Fibroblast of lung (primary cell): ENCODE results near the gene PCDHGB6. TPM values are rescaled to one million over a fixed set of nuclear protein-coding genes. Genes with fewer than 3 reads are reported as not detected.
"Not testable (repeated sequence)": the region's sequence is repeated elsewhere in the genome, so short reads cannot be mapped to it uniquely, and the experiment has no call there.

Experiments
- DNase-seq, 2 donors: peaks; one replicate each; pipeline versions ENCODE4 v3.0.0 to v3.0.0-alpha.2; 2010; ENCODE audit warnings: low read depth in 2 of 2
- H2AFZ ChIP-seq: 2 replicates; pipeline ENCODE4 v1.5.1; 2012; ENCODE audit warnings: low read length, control low read depth, inconsistent platforms
- H3K27ac ChIP-seq: 2 replicates; pipeline ENCODE4 v1.5.1; 2011; ENCODE audit warnings: low read length, control low read depth; ENCODE audit not compliant: insufficient read depth
- H3K27me3 ChIP-seq: 2 replicates; pipeline ENCODE4 v1.5.1; 2011; ENCODE audit warnings: mild to moderate bottlenecking, low read length; ENCODE audit not compliant: control insufficient read depth, insufficient read depth
- H3K36me3 ChIP-seq: 2 replicates; pipeline ENCODE4 v1.5.1; 2011; ENCODE audit warnings: low read length; ENCODE audit not compliant: control insufficient read depth, insufficient read depth
- H3K4me1 ChIP-seq: 2 replicates; pipeline ENCODE4 v1.5.1; 2011; ENCODE audit warnings: low read length; ENCODE audit not compliant: control insufficient read depth, insufficient read depth; ENCODE audit errors: extremely low read depth
- H3K4me2 ChIP-seq: 2 replicates; pipeline ENCODE4 v1.5.1; 2011; ENCODE audit warnings: low read length, control low read depth; ENCODE audit not compliant: insufficient read depth; ENCODE audit errors: extremely low read depth
- H3K4me3 ChIP-seq, 4 experiments: fragments of 200-600 bp in 1 of 4; sonication (generic) in 1 of 4; replicated peaks in 1 of 4; 2 replicates each; pipeline ENCODE4 v1.5.1; 2011 to 2016; ENCODE audit warnings: low read length in 4 of 4, low read depth in 3 of 4, mild to moderate bottlenecking in 3 of 4, control low read depth in 2 of 4, inconsistent platforms in 1 of 4, mixed read lengths in 1 of 4; ENCODE audit not compliant: insufficient read depth in 1 of 4; ENCODE audit errors: control extremely low read depth in 1 of 4
- H3K79me2 ChIP-seq: 2 replicates; pipeline ENCODE4 v1.5.1; 2012; ENCODE audit warnings: mild to moderate bottlenecking, low read length, inconsistent platforms; ENCODE audit not compliant: control insufficient read depth, insufficient read depth
- H3K9ac ChIP-seq: 2 replicates; pipeline ENCODE4 v1.5.1; 2011; ENCODE audit warnings: mild to moderate bottlenecking, low read length, control low read depth; ENCODE audit not compliant: insufficient read depth
- H3K9me3 ChIP-seq: 2 replicates; pipeline ENCODE4 v1.5.1; 2012; ENCODE audit warnings: low read depth, low read length; ENCODE audit not compliant: control insufficient read depth, insufficient read depth
- H4K20me1 ChIP-seq: 2 replicates; pipeline ENCODE4 v1.5.1; 2011; ENCODE audit warnings: low read length; ENCODE audit not compliant: control insufficient read depth, insufficient read depth; ENCODE audit errors: extremely low read depth
- EZH2 ChIP-seq: IDR thresholded peaks from 2 replicates; pipeline ENCODE4 v1.5.1; 2012; ENCODE audit warnings: low read length, control low read depth, mild to moderate bottlenecking; ENCODE audit errors: missing control alignments
- polyA plus RNA-seq, 2 donors: library from polyadenylated mRNA; depleted of rRNA in 1 of 2; stranded (reverse) in 1 of 2; unstranded in 1 of 2; fragments of >200 nt; gene quantifications; 2 replicates each; pipeline ENCODE4 v1.2.1, GENCODE V29; 2011 to 2012; ENCODE audit warnings: missing spikeins in 1 of 2
- total RNA-seq: library from RNA; depleted of rRNA; stranded (reverse); fragments of >200 nt; gene quantifications from 2 replicates; pipeline ENCODE4 v1.2.1, GENCODE V29; 2014
- TF ChIP-seq, protein P1 (sequence below), 2 donors: IDR thresholded peaks in 1 of 2; conservative IDR thresholded peaks in 1 of 2; 1 replicate in 1 of 2; 2 replicates in 1 of 2; pipeline ENCODE4 v1.5.1; 2011 to 2012; ENCODE audit warnings: low read length in 2 of 2, control low read depth in 1 of 2, inconsistent platforms in 1 of 2, low read depth in 1 of 2, mild to moderate bottlenecking in 1 of 2

Gene PCDHGB6
- total and polyA plus RNA-seq, 2 donors (not counting 1 experiment from before 2014, with no cell fraction given): 2.6 to 4.3 TPM

- TF ChIP-seq, protein P1, sequence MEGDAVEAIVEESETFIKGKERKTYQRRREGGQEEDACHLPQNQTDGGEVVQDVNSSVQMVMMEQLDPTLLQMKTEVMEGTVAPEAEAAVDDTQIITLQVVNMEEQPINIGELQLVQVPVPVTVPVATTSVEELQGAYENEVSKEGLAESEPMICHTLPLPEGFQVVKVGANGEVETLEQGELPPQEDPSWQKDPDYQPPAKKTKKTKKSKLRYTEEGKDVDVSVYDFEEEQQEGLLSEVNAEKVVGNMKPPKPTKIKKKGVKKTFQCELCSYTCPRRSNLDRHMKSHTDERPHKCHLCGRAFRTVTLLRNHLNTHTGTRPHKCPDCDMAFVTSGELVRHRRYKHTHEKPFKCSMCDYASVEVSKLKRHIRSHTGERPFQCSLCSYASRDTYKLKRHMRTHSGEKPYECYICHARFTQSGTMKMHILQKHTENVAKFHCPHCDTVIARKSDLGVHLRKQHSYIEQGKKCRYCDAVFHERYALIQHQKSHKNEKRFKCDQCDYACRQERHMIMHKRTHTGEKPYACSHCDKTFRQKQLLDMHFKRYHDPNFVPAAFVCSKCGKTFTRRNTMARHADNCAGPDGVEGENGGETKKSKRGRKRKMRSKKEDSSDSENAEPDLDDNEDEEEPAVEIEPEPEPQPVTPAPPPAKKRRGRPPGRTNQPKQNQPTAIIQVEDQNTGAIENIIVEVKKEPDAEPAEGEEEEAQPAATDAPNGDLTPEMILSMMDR (conservative IDR thresholded peaks at IDR 0.05 in 1 of 2, IDR thresholded peaks at IDR 0.05 in 1 of 2; ENCODE audit: low read depth in 1 of 2, low read length in 2 of 2): no peak
- TF ChIP-seq EZH2: no peak
- H3K9ac ChIP-seq: no peak overlapping the region
- no peaks in the 10 kb centered on the region for H4K20me1 ChIP-seq
- no peak overlapping the region for H3K27ac ChIP-seq
- no peaks in the 10 kb centered on the region for H3K79me2 ChIP-seq
- no peak for DNase-seq
- H3K4me1 ChIP-seq: no peaks in the 10 kb centered on the region
- peaks cover 6% of the 10 kb centered on the region for H3K9me3 ChIP-seq
- peak overlapping the region; percentile 13 for H3K4me2 ChIP-seq
- H3K4me3 ChIP-seq: no peak overlapping the region
- no peaks in the 10 kb centered on the region for H3K36me3 ChIP-seq
- peaks cover 3% of the 10 kb centered on the region for H3K27me3 ChIP-seq
- H2AFZ ChIP-seq: no peak overlapping the region
These were observed 3.8 kb downstream of the PCDHGB6 start for GRCh38 chr5:141411575-141411974.

- Histone ChIP-seq H3K9ac (no peak within 1 kb of the TSS), H3K9me3 (peaks cover 6% of the 10 kb centered on the region), H4K20me1 (no peaks in the 10 kb centered on the region), H3K36me3 (no peaks in the 10 kb centered on the region), H3K4me2 (peak within 1 kb of the TSS; percentile 68), H3K27me3 (peaks cover 3% of the 10 kb centered on the region), H3K4me1 (no peaks in the 10 kb centered on the region), H3K27ac (no peak within 1 kb of the TSS), H2AFZ (no peak within 1 kb of the TSS), H3K79me2 (no peaks in the 10 kb centered on the region), H3K4me3 (peak within 1 kb of the TSS; percentile 26 to 69 (median 46))
- DNase-seq: peak; percentile 65 to 81
- TF ChIP-seq, protein P1 (conservative IDR thresholded peaks at IDR 0.05 in 1 of 2, IDR thresholded peaks at IDR 0.05 in 1 of 2; ENCODE audit: low read depth in 1 of 2, low read length in 2 of 2): peak; percentile 58 to 68
- TF ChIP-seq EZH2: no peak
These were observed 5.2 kb downstream of the PCDHGB6 start, which contains the start of gene PCDHGA10 for GRCh38 chr5:141412854-141413539. Gene PCDHGA10 (plus strand): TSS chr5:141412987. CDS start chr5:141413176, 189 bp downstream.

- Histone ChIP-seq H3K79me2 (no peaks in the 10 kb centered on the region), H3K27ac (no peak overlapping the region), H3K4me2 (peak overlapping the region; percentile 47), H2AFZ (no peak overlapping the region), H3K36me3 (no peaks in the 10 kb centered on the region), H3K27me3 (peaks cover 3% of the 10 kb centered on the region), H3K9ac (no peak overlapping the region), H3K9me3 (peaks cover 6% of the 10 kb centered on the region), H4K20me1 (no peaks in the 10 kb centered on the region), H3K4me3 (peak overlapping the region; percentile 26 to 69 (median 46)), H3K4me1 (no peaks in the 10 kb centered on the region)
- no peak for DNase-seq
- TF ChIP-seq, protein P1 (conservative IDR thresholded peaks at IDR 0.05 in 1 of 2, IDR thresholded peaks at IDR 0.05 in 1 of 2; ENCODE audit: low read depth in 1 of 2, low read length in 2 of 2): no peak
- TF ChIP-seq EZH2: no peak
These were observed 5.8 kb downstream of the PCDHGB6 start for GRCh38 chr5:141413540-141414069.

GRCh38 chr5:141414548-141415274, 6.9 kb downstream of the PCDHGB6 start:
- H3K9ac ChIP-seq, H3K4me1 ChIP-seq, H3K79me2 ChIP-seq, H3K9me3 ChIP-seq, H3K27ac ChIP-seq, H2AFZ ChIP-seq, H3K4me3 ChIP-seq, DNase-seq, H3K27me3 ChIP-seq, H4K20me1 ChIP-seq, H3K4me2 ChIP-seq, H3K36me3 ChIP-seq: not testable (repeated sequence)
